K562 (cell line): ENCODE measurements around the gene IFI16. TPM values are rescaled to one million over a fixed set of nuclear protein-coding genes. Genes with fewer than 3 reads are reported as not detected.

ENCODE experiments used
- BRD9 ChIP-seq: fragments of 450-650 bp; IDR thresholded peaks from 2 replicates; pipeline ENCODE4 v1.6.1; 2018; ENCODE audit warnings: low read depth; ENCODE audit not compliant: partially characterized antibody
- CHD4 ChIP-seq: fragments of 200-600 bp; sonication (generic); IDR thresholded peaks from 3 replicates; pipeline ENCODE4 v1.6.1; 2012; ENCODE audit warnings: low read depth, mild to moderate bottlenecking, mixed read lengths, low read length, inconsistent platforms; ENCODE audit not compliant: insufficient read depth, insufficient replicate concordance, poor library complexity, severe bottlenecking
- CREB1 ChIP-seq, 2 experiments: sonication (generic) in 1 of 2; formaldehyde crosslinking in 1 of 2; IDR thresholded peaks; 2 replicates each; pipeline versions ENCODE4 v1.6.1 to v1.8.0; 2012 to 2022; ENCODE audit warnings: inconsistent platforms in 1 of 2, mild to moderate bottlenecking in 1 of 2, missing genetic modification reagents in 1 of 2, moderate library complexity in 1 of 2
- CREB3L1 ChIP-seq: fragments of 450-650 bp; IDR thresholded peaks from 2 replicates; pipeline ENCODE4 v1.6.1; 2014; ENCODE audit warnings: low read depth, mild to moderate bottlenecking, moderate library complexity, borderline replicate concordance
- CTBP1 ChIP-seq: fragments of 450-650 bp; IDR thresholded peaks from 2 replicates; pipeline ENCODE4 v1.6.1; 2016; ENCODE audit warnings: borderline replicate concordance
- DDX20 ChIP-seq: fragments of 450-650 bp; IDR thresholded peaks from 2 replicates; pipeline ENCODE4 v1.6.1; 2016; ENCODE audit warnings: missing genetic modification characterization, low read depth, mild to moderate bottlenecking, missing compliant biosample characterization, moderate library complexity
- EP300 ChIP-seq: IDR thresholded peaks from 2 replicates; pipeline ENCODE4 v1.6.1; 2012; ENCODE audit warnings: low read length, improper control_type of control experiment
- HBP1 ChIP-seq: fragments of 450-650 bp; formaldehyde crosslinking; IDR thresholded peaks from 2 replicates; pipeline ENCODE4 v1.4.0; 2022; ENCODE audit warnings: missing genetic modification characterization
- HDAC8 ChIP-seq: fragments of 450-650 bp; IDR thresholded peaks from 2 replicates; pipeline ENCODE4 v1.6.1; 2016; ENCODE audit warnings: mild to moderate bottlenecking, missing genetic modification characterization, moderate library complexity, missing compliant biosample characterization
- NCOA6 ChIP-seq: fragments of 450-650 bp; IDR thresholded peaks from 2 replicates; pipeline ENCODE4 v1.6.1; 2017; ENCODE audit warnings: mild to moderate bottlenecking
- NFE2L1 ChIP-seq: fragments of 450-650 bp; IDR thresholded peaks from 2 replicates; pipeline ENCODE4 v1.6.1; 2016; ENCODE audit warnings: missing genetic modification characterization, low read depth, mild to moderate bottlenecking, missing compliant biosample characterization, moderate library complexity, borderline replicate concordance
- NFRKB ChIP-seq: fragments of 450-650 bp; IDR thresholded peaks from 2 replicates; pipeline ENCODE4 v1.6.1; 2016; ENCODE audit warnings: low read depth
- NR2C2 ChIP-seq, 2 experiments: fragments of 200-800 bp in 1 of 2; sonication (Bioruptor generic) in 1 of 2; sonication (generic) in 1 of 2; formaldehyde crosslinking in 1 of 2; IDR thresholded peaks; 2 replicates each; pipeline versions ENCODE4 v1.6.1 to v1.8.0; 2016 to 2022; ENCODE audit warnings: mild to moderate bottlenecking in 1 of 2, missing compliant biosample characterization in 1 of 2, missing genetic modification characterization in 1 of 2, missing genetic modification reagents in 1 of 2
- POLR2B ChIP-seq: fragments of 450-650 bp; IDR thresholded peaks from 2 replicates; pipeline ENCODE4 v1.6.1; 2018; ENCODE audit warnings: low read depth; ENCODE audit not compliant: partially characterized antibody
- SETDB1 ChIP-seq: IDR thresholded peaks from one replicate; pipeline ENCODE4 v1.6.1; 2012; ENCODE audit warnings: low read length, control low read depth, inconsistent platforms
- SMAD1 ChIP-seq: fragments of 150-350 bp; IDR thresholded peaks from 2 replicates; pipeline ENCODE4 v1.6.1; 2014; ENCODE audit warnings: low read length, low read depth; ENCODE audit not compliant: partially characterized antibody
- SNAPC5 ChIP-seq: fragments of 250-450 bp; sonication (Bioruptor Pico); IDR thresholded peaks from 2 replicates; pipeline ENCODE4 v1.8.0; 2021; ENCODE audit warnings: moderate library complexity, mild to moderate bottlenecking, inconsistent platforms
- TAF1 ChIP-seq: IDR thresholded peaks from 2 replicates; pipeline ENCODE4 v1.6.1; 2011; ENCODE audit warnings: mild to moderate bottlenecking, low read length, moderate library complexity; ENCODE audit not compliant: insufficient read depth, control insufficient read depth, severe bottlenecking; ENCODE audit errors: extremely low read depth
- XRCC4 ChIP-seq: IDR thresholded peaks from one replicate; pipeline ENCODE4 v1.6.1; 2011; ENCODE audit not compliant: insufficient read depth, insufficient read length; ENCODE audit errors: extremely low read depth
- ZFP30 ChIP-seq: fragments of 250-450 bp; sonication (Bioruptor Pico); IDR thresholded peaks from 2 replicates; pipeline ENCODE4 v1.8.0; 2022; ENCODE audit warnings: moderate library complexity, mild to moderate bottlenecking, inconsistent platforms, borderline replicate concordance
- ZNF589 ChIP-seq: fragments of 200-800 bp; sonication (Bioruptor generic); IDR thresholded peaks from 2 replicates; pipeline ENCODE4 v1.6.1; 2016; ENCODE audit warnings: low read depth, missing genetic modification characterization, missing compliant biosample characterization
- ZNF696 ChIP-seq: fragments of 250-450 bp; sonication (Bioruptor Pico); conservative IDR thresholded peaks from 2 replicates; pipeline ENCODE4 v1.4.0; 2020; ENCODE audit warnings: mild to moderate bottlenecking, moderate library complexity
- polyA plus RNA-seq, 8 experiments: library from polyadenylated mRNA; depleted of rRNA in 4 of 8; stranded (reverse) in 5 of 8; unstranded in 3 of 8; fragments of >200 nt; fragmentation: Nextera tagmentation in 2 of 8; fragmentation: Illumina TruSeq in 1 of 8; extraction: Ambion mirVana in 2 of 8; extraction: Trizol in 1 of 8; gene quantifications; 2 replicates each; pipeline versions ENCODE4 v1.2.1 to v1.2.3, GENCODE V29; 2011 to 2014; ENCODE audit warnings: inconsistent platforms in 1 of 8, missing spikeins in 1 of 8
- total RNA-seq, 7 experiments: library from RNA; depleted of rRNA in 6 of 7; stranded (reverse); fragments of >200 nt in 6 of 7; fragmentation: Illumina TruSeq in 2 of 7; extraction: Trizol in 2 of 7; gene quantifications; 2 replicates each; pipeline versions ENCODE4 v1.2.1 to v1.2.3, GENCODE V29; 2011 to 2021; ENCODE audit warnings: low replicate concordance in 1 of 7

Gene IFI16
- total and polyA plus RNA-seq, 9 of the 15 experiments (the other 6 are each of a cell fraction or from before 2014, with no cell fraction given): 0.70 to 2.8 (median 1.6) TPM

- no peak for TF ChIP-seq SNAPC5 (CRISPR knock-in tag)
- TF ChIP-seq DDX20 (tag): peak; percentile 75; the same call in 1 of the 2 replicates
- peak; percentile 84 for TF ChIP-seq NFRKB
- no peak for TF ChIP-seq SMAD1
- no peak for TF ChIP-seq XRCC4
- TF ChIP-seq CREB3L1: 0 out of 2 replicates have a peak, but pooled peaks have one; percentile 15
- TF ChIP-seq ZNF696: no peak
- TF ChIP-seq HDAC8 (tag): peak; percentile 49; the same call in 1 of the 2 replicates
- no peak for TF ChIP-seq HBP1
- 0 out of 2 replicates have a peak, but pooled peaks have one; percentile 12 for TF ChIP-seq EP300
- no peak for TF ChIP-seq SETDB1
- TF ChIP-seq POLR2B: peak; percentile 40
- no peak; the same call in 1 of the 2 replicates for TF ChIP-seq NFE2L1
- TF ChIP-seq ZFP30: no peak
- peak; percentile 39 for TF ChIP-seq BRD9
- TF ChIP-seq CREB1 (IDR thresholded peaks at IDR 0.05): no peak
- TF ChIP-seq CREB1 (CRISPR knock-in tag; IDR thresholded peaks at IDR 0.05): no peak
- TF ChIP-seq CTBP1: no peak; the same call in 1 of the 2 replicates
- TF ChIP-seq NCOA6: peak; percentile 73; the same call in 1 of the 2 replicates
- no peak for TF ChIP-seq NR2C2 (CRISPR knock-in tag; IDR thresholded peaks at IDR 0.05)
- TF ChIP-seq NR2C2 (tag; IDR thresholded peaks at IDR 0.05): peak; percentile 85
- TF ChIP-seq ZNF589 (CRISPR knock-in tag): no peak; the same call in 1 of the 2 replicates
- TF ChIP-seq TAF1: peak; percentile 15
- TF ChIP-seq CHD4: no peak
These were observed 67.6 kb downstream of the IFI16 start (continued) for GRCh38 chr1:159077120-159077961.
